ENCODE measurements around the gene ACP7.
"Not testable (repeated sequence)": the region's sequence is repeated elsewhere in the genome, so short reads cannot be mapped to it uniquely, and the experiment has no call there.

The ACP7 gene

DNA sequence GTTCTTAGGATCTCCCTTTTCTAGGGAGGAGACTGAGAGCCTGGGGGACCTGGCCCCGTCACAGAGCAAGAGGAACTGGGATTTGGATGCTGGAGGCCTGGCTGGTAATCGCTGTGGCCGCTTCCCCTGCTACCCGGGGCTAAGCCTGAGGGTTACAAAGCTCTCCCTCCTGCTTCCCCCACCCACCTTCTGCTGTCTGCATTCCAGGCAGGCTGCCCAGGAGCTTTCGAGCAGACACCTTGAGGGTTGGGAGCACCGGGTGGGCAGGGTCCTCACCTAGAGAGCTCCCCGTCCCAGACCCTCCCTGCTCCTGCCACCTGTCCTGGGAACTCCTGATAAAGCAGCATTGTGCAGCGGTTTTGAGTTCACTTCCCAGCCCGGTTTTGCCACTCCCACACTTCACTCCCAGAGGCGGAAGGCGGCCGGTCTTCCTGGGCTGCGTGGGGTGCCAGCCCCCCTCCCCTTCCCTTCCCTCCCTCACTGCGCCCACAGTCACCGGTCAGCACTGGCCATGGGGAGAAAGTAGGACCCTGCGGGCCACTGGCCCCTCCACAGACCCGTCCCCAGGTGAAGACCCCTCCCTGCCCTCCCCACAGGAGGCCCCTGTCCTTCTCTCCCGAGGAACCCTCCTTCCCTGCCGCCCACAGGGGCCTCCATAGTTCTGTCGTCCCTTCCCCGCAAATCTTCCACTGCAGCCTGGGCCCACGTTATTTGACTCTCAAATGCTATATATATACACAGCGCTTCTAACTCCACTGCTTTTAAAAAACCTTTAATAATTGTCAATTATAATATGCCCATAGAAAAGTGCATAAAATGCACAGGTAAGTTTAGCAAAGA is 49.5 kb downstream of the ACP7 start:
- no peak for DNase-seq

DNA sequence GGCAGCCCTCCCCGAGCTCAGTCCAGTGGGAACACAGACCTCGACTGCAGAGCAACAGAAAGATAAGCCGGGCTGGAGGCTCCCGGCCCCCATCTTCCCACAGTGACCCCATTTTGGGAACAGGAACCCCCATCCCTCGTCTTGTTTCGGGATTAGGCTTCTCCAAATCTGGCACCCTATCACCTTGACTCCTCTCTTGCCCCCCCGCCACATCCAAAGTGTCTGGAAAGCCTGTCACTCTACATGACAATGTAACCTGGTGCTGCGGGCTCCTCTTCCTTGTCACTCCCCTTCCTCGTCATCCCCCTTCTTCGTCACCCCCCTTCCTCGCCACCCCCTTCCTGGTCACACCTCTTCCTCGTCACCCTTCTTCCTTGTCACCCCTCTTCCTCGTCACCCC is 51.5 kb downstream of the ACP7 start:
- DNase-seq = no peak

- no peak for DNase-seq
These were observed 52.2 kb downstream of the ACP7 start for GRCh38 chr19:39136225-39136940.

DNA sequence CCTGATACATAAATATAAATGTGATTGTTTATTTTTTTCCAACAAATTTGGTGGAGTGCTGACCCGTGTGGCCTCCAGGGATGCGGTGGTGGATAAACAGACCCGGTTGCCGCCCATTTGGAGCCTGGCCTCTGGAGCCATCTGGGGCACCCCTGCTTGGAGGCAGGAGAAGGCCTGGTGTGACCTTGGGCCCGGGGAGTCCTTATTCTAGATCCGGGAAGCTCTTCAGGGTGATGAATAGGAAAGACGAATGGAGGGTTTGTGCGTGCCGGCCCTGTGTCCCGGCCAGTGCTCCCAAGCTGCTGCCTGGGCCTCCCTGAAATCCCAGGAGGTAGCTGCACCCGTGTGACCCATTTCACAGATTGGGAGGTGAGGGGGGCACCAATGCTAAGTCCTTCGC is 53.0 kb downstream of the ACP7 start:
- no peak for DNase-seq

DNA sequence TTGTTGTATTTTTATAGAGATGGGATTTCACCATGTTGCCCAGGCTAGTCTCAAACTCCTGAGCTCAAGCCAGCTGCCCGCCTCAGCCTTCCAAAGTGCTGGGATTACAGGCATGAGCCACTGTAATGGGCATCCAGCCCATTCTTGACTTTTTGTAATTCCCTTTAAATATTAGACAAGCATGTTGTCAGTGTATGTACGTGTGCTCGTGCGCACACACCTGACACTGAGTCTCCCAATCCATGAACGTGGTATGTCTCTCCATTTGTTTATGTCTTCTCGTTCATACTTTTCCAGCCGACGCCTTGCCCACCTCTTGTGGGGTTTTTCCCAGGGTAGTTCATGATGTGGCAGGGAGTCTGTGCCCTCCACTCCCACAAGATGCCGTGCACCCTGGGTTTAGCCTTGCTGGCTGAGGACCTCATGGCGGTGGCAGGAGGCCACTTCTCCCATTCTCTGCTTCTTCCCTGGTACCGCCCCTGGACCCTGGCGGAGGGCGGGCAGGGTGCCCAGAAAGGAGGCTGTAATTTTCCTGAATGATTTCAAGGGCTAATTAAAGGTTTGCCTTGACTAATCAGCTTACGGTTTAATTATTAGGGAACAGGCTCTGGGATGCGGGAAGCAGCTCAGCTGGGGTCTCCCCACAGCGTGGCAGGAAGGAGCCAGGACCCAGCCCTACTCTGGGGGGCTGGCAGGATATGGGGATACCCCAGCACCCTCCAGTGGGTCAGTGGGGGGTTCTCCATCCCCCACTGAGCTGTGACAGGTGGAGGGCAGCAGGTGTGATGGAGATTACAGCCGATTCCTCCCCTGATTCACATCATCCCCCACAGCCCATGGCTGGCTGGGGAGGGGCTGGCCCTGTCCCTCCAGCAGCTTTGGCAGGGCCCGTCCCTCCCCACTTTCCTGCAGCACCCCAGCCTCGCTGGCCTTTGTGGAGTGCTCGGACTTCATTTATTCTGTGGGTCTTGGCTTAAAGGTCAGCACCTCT is 54.3 kb downstream of the ACP7 start:
- DNase-seq = peak; percentile 69

DNA sequence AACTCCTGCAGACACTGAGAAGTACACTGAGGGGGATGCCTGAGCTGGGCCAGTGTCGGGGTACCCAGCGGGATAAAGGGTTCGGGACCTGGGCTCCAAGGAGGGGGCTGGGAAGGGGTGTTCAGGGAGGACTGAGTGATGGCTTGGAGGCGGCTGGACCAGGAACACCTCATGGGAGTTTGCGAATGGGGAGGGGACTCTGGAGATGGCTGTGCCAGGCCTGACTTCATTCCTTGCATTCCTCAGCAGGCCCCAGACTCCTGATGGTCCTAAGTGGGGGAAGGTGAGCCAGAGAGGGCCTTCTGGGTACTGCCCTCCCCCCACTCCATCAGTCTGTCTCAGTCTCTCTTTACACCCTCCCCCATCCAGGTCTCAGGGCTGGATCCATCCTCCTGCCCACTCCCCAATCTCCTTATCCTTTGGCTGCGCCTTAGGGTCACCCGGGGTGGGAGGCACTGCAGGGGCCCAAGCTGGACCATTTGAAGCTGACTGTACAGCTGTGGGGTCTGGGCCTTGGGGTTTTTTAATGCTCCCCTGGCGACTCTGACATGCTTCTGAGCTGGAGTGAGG is 55.2 kb downstream of the ACP7 start:
- no peak for DNase-seq

GRCh38 chr19:39139971-39140453 is 55.8 kb downstream of the ACP7 start:
- no peak for DNase-seq

DNA sequence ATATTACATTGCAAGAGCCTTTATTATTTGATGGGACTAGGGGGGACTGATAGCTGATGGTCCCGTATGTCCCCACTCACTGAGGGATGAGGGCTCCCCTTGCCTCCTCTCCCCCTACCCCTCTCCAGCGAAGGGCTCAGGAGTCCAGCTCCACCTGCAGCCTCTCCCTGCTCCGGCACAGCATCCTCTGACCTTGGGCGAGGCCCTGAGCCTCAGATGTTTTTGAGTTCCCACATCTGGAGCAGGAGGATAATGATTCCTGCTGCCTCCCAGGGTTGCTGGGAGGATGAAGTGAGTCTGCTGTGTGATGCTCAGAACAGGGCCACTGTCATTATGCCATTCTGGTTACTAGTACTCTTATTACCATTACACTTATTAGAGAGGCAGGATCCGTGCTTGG is 56.4 kb downstream of the ACP7 start:
- DNase-seq = no peak

DNA sequence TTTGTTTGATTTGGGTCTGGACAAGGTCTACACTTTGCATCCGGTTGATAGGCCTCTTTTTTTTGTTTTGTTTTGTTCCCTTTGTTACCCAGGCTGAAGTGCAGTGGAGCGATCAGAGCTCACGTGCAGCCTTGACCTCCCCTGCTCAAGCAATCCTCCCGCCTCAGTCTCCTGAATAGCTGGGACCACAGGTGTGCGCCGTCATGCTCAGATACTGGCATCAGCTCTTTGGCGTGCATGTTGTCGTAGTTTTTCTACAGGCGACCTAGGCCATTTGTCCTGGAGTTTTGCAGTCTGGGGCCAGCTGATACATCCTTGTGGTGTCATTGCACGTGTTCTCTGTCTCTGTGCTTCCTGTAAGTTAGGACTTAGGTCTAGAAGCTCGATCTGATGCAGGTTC is 57.8 kb downstream of the ACP7 start:
- DNase-seq = no peak

GRCh38 chr19:39142630-39143029 is 58.5 kb downstream of the ACP7 start:
- DNase-seq = no peak

DNA sequence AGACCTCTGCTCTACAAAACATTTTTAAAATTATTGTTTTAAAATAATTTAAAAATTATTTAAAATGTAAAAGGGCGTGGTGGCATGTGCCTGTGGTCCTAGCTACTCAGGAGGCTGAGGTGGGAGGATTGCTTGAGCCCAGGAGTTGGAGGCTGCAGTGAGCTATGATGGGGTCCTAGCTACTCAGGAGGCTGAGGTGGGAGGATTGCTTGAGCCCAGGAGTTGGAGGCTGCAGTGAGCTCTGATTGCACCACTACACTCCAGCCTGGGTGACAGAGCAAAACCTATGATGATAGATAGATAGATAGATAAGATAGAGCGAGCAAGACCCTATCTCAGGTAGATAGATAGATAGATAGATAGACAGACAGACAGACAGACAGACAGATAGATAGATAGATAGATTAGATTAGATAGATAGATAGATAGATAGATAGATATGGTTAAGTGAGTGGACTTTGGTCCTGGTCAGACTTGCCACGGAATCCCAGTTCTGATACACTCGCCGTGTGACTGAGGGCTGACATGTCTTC is 59.7 kb downstream of the ACP7 start:
- not testable (repeated sequence) for DNase-seq

DNA sequence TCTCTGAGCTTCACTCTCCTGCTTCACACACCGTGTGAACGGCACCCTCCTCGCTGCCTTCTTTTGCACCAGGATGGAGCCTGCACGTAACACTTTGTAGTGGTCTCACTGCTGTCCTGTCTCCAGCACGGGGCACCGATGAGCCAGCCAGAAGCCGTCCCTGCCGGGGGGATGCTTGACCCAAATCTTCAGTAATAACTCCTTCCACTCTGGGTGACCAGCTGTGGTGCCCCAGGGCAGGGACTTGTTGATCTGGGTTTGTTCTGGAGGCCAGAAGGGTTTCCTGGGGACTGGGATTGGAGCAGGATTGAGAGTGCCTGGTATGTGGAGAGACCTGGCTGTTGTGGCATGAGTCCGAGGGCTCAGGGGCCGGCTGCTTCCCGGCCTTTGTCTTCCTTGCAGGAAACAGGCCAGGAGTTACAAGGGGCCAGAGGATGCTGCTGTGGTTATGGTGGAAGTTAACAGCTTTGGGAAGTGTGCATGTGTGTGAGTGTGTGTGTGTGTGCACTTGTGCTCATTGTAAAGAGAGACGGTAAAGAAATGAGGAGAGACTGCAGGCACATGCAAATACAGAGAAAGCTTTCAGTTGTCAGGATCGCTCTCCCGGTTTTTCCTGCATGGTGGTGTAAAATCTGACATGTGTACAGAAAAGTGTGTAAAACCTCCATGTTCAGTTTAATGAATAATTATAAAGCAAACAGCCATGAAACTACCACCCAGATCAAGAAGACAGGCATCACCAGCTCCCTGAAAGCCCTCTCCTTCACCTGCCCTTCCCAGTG is 60.3 kb downstream of the ACP7 start:
- no peak for DNase-seq

DNA sequence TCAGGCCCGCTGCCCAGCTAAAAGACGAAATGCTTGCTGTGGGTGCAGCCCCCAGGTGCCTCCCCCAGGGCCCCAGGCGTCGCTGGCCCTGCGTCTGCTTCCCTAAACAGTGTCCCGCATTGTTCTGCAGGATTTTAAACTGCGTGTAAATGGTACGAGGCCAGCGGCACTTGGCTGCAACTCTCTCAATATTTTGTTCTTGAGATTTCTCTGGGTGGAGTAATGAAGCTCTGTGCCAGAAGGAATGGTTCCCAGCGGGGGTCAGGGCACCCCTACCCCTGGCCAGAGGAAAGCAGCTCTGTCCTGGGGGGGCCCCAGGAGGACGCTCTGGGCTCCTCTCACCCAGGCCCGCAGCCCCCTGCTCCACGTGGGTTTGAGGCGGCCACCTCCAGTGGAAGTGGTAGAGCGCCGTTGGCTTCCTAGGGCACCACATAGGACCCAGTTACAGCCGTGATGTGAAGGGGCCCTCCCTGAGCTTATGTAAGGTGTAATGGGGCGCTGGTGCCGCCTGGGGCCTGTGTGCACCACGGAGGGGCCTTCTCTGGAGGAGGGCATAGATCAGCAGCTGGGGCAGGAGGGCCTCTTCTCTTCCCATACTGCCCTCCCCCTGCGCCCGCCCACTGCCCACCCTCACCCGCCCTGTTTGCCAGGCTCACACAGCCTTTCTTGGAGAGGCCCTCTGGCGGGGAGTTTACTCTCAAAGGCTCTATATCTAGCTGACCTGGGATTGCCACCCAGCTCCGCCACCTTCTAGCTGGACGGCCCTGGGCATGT is 61.2 kb downstream of the ACP7 start:
- DNase-seq = no peak

DNA sequence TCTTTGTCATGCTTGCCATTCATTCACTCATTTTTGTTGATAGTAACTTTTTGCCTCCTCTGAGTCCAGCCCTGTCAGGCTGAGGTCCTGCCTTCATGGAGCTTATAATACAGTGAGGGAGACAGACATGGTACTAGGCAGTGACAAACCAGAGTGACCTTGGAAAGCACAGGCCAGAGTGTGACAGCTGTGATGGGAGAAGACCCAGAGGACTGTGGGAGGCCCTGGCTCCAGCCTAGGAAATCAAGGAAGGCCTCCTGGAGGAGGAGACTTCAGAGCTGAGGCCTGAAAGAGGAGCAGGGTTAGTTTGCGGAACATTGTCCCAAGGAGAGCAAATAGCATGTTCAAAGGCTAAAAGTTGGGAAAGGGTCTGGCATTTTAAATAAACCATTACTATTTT is 61.9 kb downstream of the ACP7 start:
- no peak for DNase-seq

DNA sequence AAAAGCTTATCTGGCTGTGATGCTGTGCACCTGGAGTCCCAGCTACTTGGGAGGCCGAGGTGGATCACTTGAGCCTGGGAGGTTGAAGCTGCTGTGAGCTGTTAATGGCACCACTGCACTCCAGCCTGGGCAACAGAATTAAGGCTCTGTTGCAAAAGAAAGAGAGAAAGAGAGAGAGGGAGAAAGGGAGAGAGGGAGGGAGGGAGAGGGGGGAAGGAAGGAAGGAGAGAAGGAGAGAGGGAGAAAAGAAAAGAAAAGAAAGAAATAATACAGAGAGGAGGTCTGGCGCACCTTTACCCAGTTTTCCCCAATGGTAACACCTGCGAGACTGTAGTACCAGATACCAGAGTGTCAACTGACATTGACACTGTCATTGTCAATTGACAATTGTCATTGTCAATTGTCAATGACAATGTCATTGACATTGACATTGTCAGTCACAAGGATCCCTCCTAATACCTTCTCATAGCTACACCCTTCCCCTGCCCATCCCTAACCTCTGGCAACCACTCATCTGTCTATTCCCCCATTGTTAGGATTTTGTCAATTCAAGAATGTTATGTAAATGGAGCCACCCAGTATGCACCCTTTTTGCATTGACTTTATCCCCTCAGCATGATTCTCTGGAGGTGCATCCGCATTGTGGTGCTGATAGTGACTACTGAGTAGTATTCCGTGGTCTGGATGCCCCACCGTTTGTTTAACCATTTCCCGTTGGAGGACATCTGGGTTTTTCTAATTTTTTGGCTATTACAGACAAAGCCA is 62.7 kb downstream of the ACP7 start:
- no peak for DNase-seq

- DNase-seq = no peak
These were observed 63.3 kb downstream of the ACP7 start for GRCh38 chr19:39147480-39147879.

- DNase-seq = no peak
These were observed 64.9 kb downstream of the ACP7 start for GRCh38 chr19:39148939-39149529.

DNA sequence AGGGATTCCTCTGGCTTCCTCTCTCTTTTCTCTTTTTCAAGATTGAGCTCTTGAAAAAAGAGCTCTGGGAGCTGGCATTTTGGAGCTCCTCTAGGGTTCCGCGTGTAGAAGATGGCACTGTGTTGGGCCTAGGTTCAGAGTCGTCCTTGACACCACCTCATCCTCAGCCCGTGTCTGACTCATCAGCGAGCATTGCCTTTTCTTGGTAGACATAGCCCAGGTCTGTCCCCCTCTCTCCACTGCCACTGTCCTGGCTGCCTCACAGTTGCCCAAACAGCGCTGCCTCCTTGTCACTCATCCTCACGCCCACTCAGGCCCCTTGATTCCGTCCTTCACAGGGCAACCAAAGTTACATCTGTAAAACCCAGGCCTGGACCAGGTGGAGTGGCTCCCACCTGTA is 66.1 kb downstream of the ACP7 start:
- no peak for DNase-seq

- DNase-seq = no peak
These were observed 66.8 kb downstream of the ACP7 start for GRCh38 chr19:39150807-39151600.

Measured in NCI-H524 treated with DMSO at 0.1 percent for 48 hours (cell line).